Sigmoid colon (tissue), 7 donors: ENCODE results near the gene TMED5. TPM values are rescaled to one million over a fixed set of nuclear protein-coding genes. Genes with fewer than 3 reads are reported as not detected.

Source experiments
- DNase-seq: peaks from one replicate; pipeline ENCODE4 v3.0.0-alpha.2; 2019
- H3K27ac ChIP-seq, 4 donors: fragments of 200-600 bp; sonication (generic); one replicate each; pipeline ENCODE4 v1.5.1; 2016 to 2019; ENCODE audit warnings: mild to moderate bottlenecking in 1 of 4
- H3K27me3 ChIP-seq, 3 donors: fragments of 200-600 bp; sonication (generic); one replicate each; pipeline ENCODE4 v1.5.1; 2019; ENCODE audit warnings: mild to moderate bottlenecking in 1 of 3
- H3K36me3 ChIP-seq, 4 donors: fragments of 200-600 bp; sonication (generic); one replicate each; pipeline ENCODE4 v1.5.1; 2016 to 2019
- H3K4me1 ChIP-seq, 4 donors: fragments of 200-600 bp; sonication (generic); one replicate each; pipeline ENCODE4 v1.5.1; 2017 to 2019
- H3K4me3 ChIP-seq, 4 donors: fragments of 200-600 bp; sonication (generic); one replicate each; pipeline ENCODE4 v1.5.1; 2017 to 2019; ENCODE audit warnings: mild to moderate bottlenecking in 2 of 4, moderate library complexity in 1 of 4
- H3K9me3 ChIP-seq, 4 donors: fragments of 200-600 bp in 3 of 4; sonication (generic) in 3 of 4; one replicate each; pipeline versions ENCODE4 v1.5.1 to v1.6.1; 2013 to 2019
- CTCF ChIP-seq, 4 experiments: fragments of 450-650 bp in 3 of 4; fragments of 200-600 bp in 1 of 4; IDR thresholded peaks; one replicate each; pipeline ENCODE4 v1.5.1; 2016 to 2019; ENCODE audit warnings: antibody characterized with exemption in 4 of 4, mild to moderate bottlenecking in 3 of 4, moderate library complexity in 2 of 4
- EP300 ChIP-seq, 4 donors: sonication (generic); formaldehyde crosslinking; IDR thresholded peaks; one replicate each; pipeline ENCODE4 v1.6.1; 2017; ENCODE audit warnings: antibody characterized with exemption in 4 of 4
- POLR2A ChIP-seq, 2 donors: fragments of 450-650 bp; IDR thresholded peaks; one replicate each; pipeline ENCODE4 v1.6.1; 2016; ENCODE audit warnings: antibody characterized with exemption in 2 of 2, mild to moderate bottlenecking in 2 of 2, moderate library complexity in 2 of 2
- POLR2AphosphoS5 ChIP-seq, 4 donors: sonication (generic); formaldehyde crosslinking; IDR thresholded peaks; one replicate each; pipeline ENCODE4 v1.6.1; 2017; ENCODE audit warnings: antibody characterized with exemption in 4 of 4
- WGBS, 2 donors: extraction: QIAGEN DNeasy Blood & Tissue Kit; methylation state at CpG; one replicate each; pipeline ENCODE4 v1.1.7; 2013; 5-methylcytosine and 5-hydroxymethylcytosine counted together
- intact Hi-C: fragments of 100-400 bp; cut with DNase I; formaldehyde crosslinking; loops from one replicate; pipeline ENCODE4 v1.15.1; 2023
- polyA plus RNA-seq, 3 donors: library from polyadenylated mRNA; stranded (reverse); fragments of 200-250 nt; gene quantifications; one replicate each; pipeline ENCODE4 v1.2.3, GENCODE V29; 2013
- total RNA-seq, 4 donors: library from RNA; depleted of rRNA; stranded (reverse); fragments of >200 nt; gene quantifications; one replicate each; pipeline ENCODE4 v1.1.0, GENCODE V29; 2016
- donor health status: healthy with polysubstance abuse.
- donor health status: Bipolar disorder and iron deficiency.
- donor health status: healthy.

The TMED5 gene
- total and polyA plus RNA-seq, 7 donors: 9.0 to 59.7 (median 41.0) TPM

- H3K27ac ChIP-seq: no peak overlapping the region
- peaks cover 0 to 29% (median 0%) of the 10 kb centered on the region in 4 donors for H3K36me3 ChIP-seq
- no peaks in the 10 kb centered on the region for H3K9me3 ChIP-seq
- DNase-seq: no peak
- TF ChIP-seq CTCF (IDR thresholded peaks at IDR 0.05): no peak
- TF ChIP-seq POLR2A (IDR thresholded peaks at IDR 0.05): no peak
- TF ChIP-seq POLR2AphosphoS5 (IDR thresholded peaks at IDR 0.05): no peak
- TF ChIP-seq EP300 (IDR thresholded peaks at IDR 0.05): no peak
- no peak overlapping the region for H3K4me3 ChIP-seq
- intact Hi-C loops: no loop called here
- H3K4me1 ChIP-seq: no peaks in the 10 kb centered on the region
- H3K27me3 ChIP-seq: no peaks in the 10 kb centered on the region
Measured at GRCh38 chr1:93129507-93130099, 50.6 kb downstream of the TMED5 start.

GRCh38 chr1:93124556-93125355 is 55.5 kb downstream of the TMED5 start:
- Histone ChIP-seq H3K4me3 (no peak overlapping the region), H3K36me3 (peaks cover 0 to 30% (median 3%) of the 10 kb centered on the region in 4 donors), H3K27me3 (no peaks in the 10 kb centered on the region), H3K4me1 (no peaks in the 10 kb centered on the region), H3K27ac (no peak overlapping the region), H3K9me3 (no peaks in the 10 kb centered on the region)
- intact Hi-C loops: no loop called here
- WGBS, 2 donors: 57 to 62% methylated on average over 4 of the region's 4 CpGs
- TF ChIP-seq CTCF (IDR thresholded peaks at IDR 0.05) (no peak), POLR2AphosphoS5 (IDR thresholded peaks at IDR 0.05) (no peak), EP300 (IDR thresholded peaks at IDR 0.05) (no peak), POLR2A (IDR thresholded peaks at IDR 0.05) (no peak)
- no peak for DNase-seq

- H3K4me1 ChIP-seq: no peaks in the 10 kb centered on the region
- 21 to 72% methylated on average over 4 of the region's 4 CpGs for WGBS, 2 donors
- no peak for TF ChIP-seq EP300 (IDR thresholded peaks at IDR 0.05)
Measured at GRCh38 chr1:93123201-93123783, 56.9 kb downstream of the TMED5 start.

GRCh38 chr1:93120614-93121013 is 59.6 kb downstream of the TMED5 start:
- intact Hi-C loops: no loop called here
- peaks cover 5 to 53% (median 7%) of the 10 kb centered on the region in 4 donors for H3K36me3 ChIP-seq
- no peaks in the 10 kb centered on the region for H3K4me1 ChIP-seq

More at GRCh38 chr1:93123201-93123783, 56.9 kb downstream of the TMED5 start:
- H3K9me3 ChIP-seq: no peaks in the 10 kb centered on the region
- no peak for DNase-seq
- peaks cover 0 to 39% (median 6%) of the 10 kb centered on the region in 4 donors for H3K36me3 ChIP-seq
- H3K27me3 ChIP-seq: no peaks in the 10 kb centered on the region
- no peak overlapping the region for H3K4me3 ChIP-seq
- intact Hi-C loops: no loop called here
- H3K27ac ChIP-seq: no peak overlapping the region

More at GRCh38 chr1:93120614-93121013, 59.6 kb downstream of the TMED5 start:
- H3K4me3 ChIP-seq: no peak overlapping the region
- no peak for DNase-seq
- no peak overlapping the region for H3K27ac ChIP-seq
- H3K27me3 ChIP-seq: no peaks in the 10 kb centered on the region
- no peaks in the 10 kb centered on the region for H3K9me3 ChIP-seq
- TF ChIP-seq EP300 (IDR thresholded peaks at IDR 0.05): no peak
- no peak for TF ChIP-seq POLR2AphosphoS5 (IDR thresholded peaks at IDR 0.05)
- no peak for TF ChIP-seq CTCF (IDR thresholded peaks at IDR 0.05)
- TF ChIP-seq POLR2A (IDR thresholded peaks at IDR 0.05): no peak
